Activated T-helper 2 cell treated with anti-CD3 and anti-CD28 coated beads, Interferon-gamma antibody, Interleukin-2, Interleukin-4, amounts not matched to agents 10 μg/mL and 5 μg/mL and 100 μg/mL, durations not matched to agents 14 hours and 24 hours and 36 hours (primary cell): ENCODE measurements around the gene TMEM175. TPM values are rescaled to one million over a fixed set of nuclear protein-coding genes. Genes with fewer than 3 reads are reported as not detected.

Experiments used
- DNase-seq: peaks from one replicate; pipeline ENCODE4 v3.0.0; 2021; ENCODE audit warnings: low spot score
- H3K27ac Mint-ChIP-seq: one replicate; pipeline ENCODE4 v1.8.0; 2021; ENCODE audit warnings: mixed read lengths
- H3K27me3 Mint-ChIP-seq: one replicate; pipeline ENCODE4 v1.8.0; 2021; ENCODE audit warnings: low read depth, mixed read lengths
- H3K36me3 Mint-ChIP-seq: one replicate; pipeline ENCODE4 v1.8.0; 2021; ENCODE audit warnings: low read depth, mixed read lengths
- H3K4me1 Mint-ChIP-seq: one replicate; pipeline ENCODE4 v1.8.0; 2021; ENCODE audit warnings: low read depth, mixed read lengths
- H3K4me3 Mint-ChIP-seq: one replicate; pipeline ENCODE4 v1.8.0; 2021; ENCODE audit warnings: low read depth, mild to moderate bottlenecking, moderate library complexity, mixed read lengths
- H3K9me3 Mint-ChIP-seq: one replicate; pipeline ENCODE4 v1.8.0; 2021; ENCODE audit warnings: mixed read lengths
- intact Hi-C: fragments of 100-400 bp; cut with micrococcal nuclease; formaldehyde crosslinking; loops from one replicate; pipeline ENCODE4 v1.15.1; 2023
- total RNA-seq: library from RNA; stranded (reverse); gene quantifications from 2 replicates; pipeline ENCODE4 v1.2.3, GENCODE V29; 2022

Gene TMEM175
- total RNA-seq, 1 donor from 2014 or later, result 11.8 TPM

- DNase-seq, result no peak
- H3K27me3 Mint-ChIP-seq, result no peaks in the 10 kb centered on the region
- no peak overlapping the region for H3K4me3 Mint-ChIP-seq
- H3K4me1 Mint-ChIP-seq, result no peaks in the 10 kb centered on the region
- peaks cover 2% of the 10 kb centered on the region for H3K9me3 Mint-ChIP-seq
- H3K36me3 Mint-ChIP-seq, result peaks cover 51% of the 10 kb centered on the region
- H3K27ac Mint-ChIP-seq, result no peak overlapping the region
- intact Hi-C loops, result no loop called here
These were observed 39.5 kb upstream of the TMEM175 start for GRCh38 chr4:892780-893179.

- Mint-ChIP-seq H3K9me3 (no peaks in the 10 kb centered on the region), H3K4me1 (no peaks in the 10 kb centered on the region), H3K36me3 (peaks cover 44% of the 10 kb centered on the region), H3K27me3 (no peaks in the 10 kb centered on the region), H3K4me3 (no peak overlapping the region), H3K27ac (no peak overlapping the region)
- intact Hi-C loops, result no loop called here
- DNase-seq, result no peak
These were observed 38.8 kb upstream of the TMEM175 start for GRCh38 chr4:893276-893994.

- H3K9me3 Mint-ChIP-seq, result no peaks in the 10 kb centered on the region
- intact Hi-C loops, result no loop called here
- DNase-seq, result no peak
- peaks cover 39% of the 10 kb centered on the region for H3K36me3 Mint-ChIP-seq
- H3K4me3 Mint-ChIP-seq, result no peak overlapping the region
- no peaks in the 10 kb centered on the region for H3K4me1 Mint-ChIP-seq
- H3K27ac Mint-ChIP-seq, result no peak overlapping the region
- H3K27me3 Mint-ChIP-seq, result no peaks in the 10 kb centered on the region
These were observed 38.1 kb upstream of the TMEM175 start for GRCh38 chr4:893995-894705.

- H3K27me3 Mint-ChIP-seq, result no peaks in the 10 kb centered on the region
- H3K9me3 Mint-ChIP-seq, result no peaks in the 10 kb centered on the region
- intact Hi-C loops, result no loop called here
- DNase-seq, result no peak
- no peak overlapping the region for H3K4me3 Mint-ChIP-seq
- H3K27ac Mint-ChIP-seq, result no peak overlapping the region
- H3K36me3 Mint-ChIP-seq, result peaks cover 36% of the 10 kb centered on the region
- no peaks in the 10 kb centered on the region for H3K4me1 Mint-ChIP-seq
These were observed 36.7 kb upstream of the TMEM175 start for GRCh38 chr4:895596-895995.

- H3K36me3 Mint-ChIP-seq, result peaks cover 33% of the 10 kb centered on the region
- H3K4me1 Mint-ChIP-seq, result no peaks in the 10 kb centered on the region
- DNase-seq, result no peak
- no peaks in the 10 kb centered on the region for H3K9me3 Mint-ChIP-seq
- no peak overlapping the region for H3K4me3 Mint-ChIP-seq
- intact Hi-C loops, result no loop called here
- no peaks in the 10 kb centered on the region for H3K27me3 Mint-ChIP-seq
- no peak overlapping the region for H3K27ac Mint-ChIP-seq
These were observed 36.0 kb upstream of the TMEM175 start for GRCh38 chr4:896216-896615.

GRCh38 chr4:896630-897029, 35.6 kb upstream of the TMEM175 start:
- H3K4me1 Mint-ChIP-seq, result no peaks in the 10 kb centered on the region
- no peak for DNase-seq
- H3K36me3 Mint-ChIP-seq, result peaks cover 29% of the 10 kb centered on the region
- intact Hi-C loops, result no loop called here
- H3K27ac Mint-ChIP-seq, result no peak overlapping the region
- H3K27me3 Mint-ChIP-seq, result no peaks in the 10 kb centered on the region
- H3K4me3 Mint-ChIP-seq, result no peak overlapping the region
- H3K9me3 Mint-ChIP-seq, result no peaks in the 10 kb centered on the region

- no peak for DNase-seq
- Mint-ChIP-seq H3K4me3 (no peak overlapping the region), H3K27me3 (no peaks in the 10 kb centered on the region), H3K4me1 (no peaks in the 10 kb centered on the region), H3K9me3 (no peaks in the 10 kb centered on the region), H3K27ac (no peak overlapping the region), H3K36me3 (peaks cover 32% of the 10 kb centered on the region)
- intact Hi-C loops, result no loop called here
These were observed 34.1 kb upstream of the TMEM175 start for GRCh38 chr4:898123-898522.

- Mint-ChIP-seq H3K9me3 (no peaks in the 10 kb centered on the region), H3K27me3 (no peaks in the 10 kb centered on the region), H3K36me3 (peaks cover 34% of the 10 kb centered on the region), H3K27ac (no peak overlapping the region), H3K4me1 (no peaks in the 10 kb centered on the region), H3K4me3 (no peak overlapping the region)
- intact Hi-C loops, result no loop called here
- DNase-seq, result no peak
These were observed 33.2 kb upstream of the TMEM175 start for GRCh38 chr4:898869-899555.

- no peaks in the 10 kb centered on the region for H3K9me3 Mint-ChIP-seq
- H3K27ac Mint-ChIP-seq, result no peak overlapping the region
- H3K4me1 Mint-ChIP-seq, result no peaks in the 10 kb centered on the region
- H3K4me3 Mint-ChIP-seq, result no peak overlapping the region
- intact Hi-C loops, result no loop called here
- peaks cover 34% of the 10 kb centered on the region for H3K36me3 Mint-ChIP-seq
- DNase-seq, result no peak
- H3K27me3 Mint-ChIP-seq, result no peaks in the 10 kb centered on the region
These were observed 32.7 kb upstream of the TMEM175 start for GRCh38 chr4:899556-899906.

GRCh38 chr4:900073-900472, 32.2 kb upstream of the TMEM175 start:
- no peak for DNase-seq
- H3K27ac Mint-ChIP-seq, result no peak overlapping the region
- no peaks in the 10 kb centered on the region for H3K27me3 Mint-ChIP-seq
- no peaks in the 10 kb centered on the region for H3K9me3 Mint-ChIP-seq
- H3K4me3 Mint-ChIP-seq, result no peak overlapping the region
- intact Hi-C loops, result no loop called here
- H3K4me1 Mint-ChIP-seq, result no peaks in the 10 kb centered on the region
- peaks cover 35% of the 10 kb centered on the region for H3K36me3 Mint-ChIP-seq

- DNase-seq, result no peak
- H3K36me3 Mint-ChIP-seq, result peaks cover 36% of the 10 kb centered on the region
- H3K27ac Mint-ChIP-seq, result no peak overlapping the region
- H3K4me1 Mint-ChIP-seq, result no peaks in the 10 kb centered on the region
- no peaks in the 10 kb centered on the region for H3K27me3 Mint-ChIP-seq
- no peak overlapping the region for H3K4me3 Mint-ChIP-seq
- H3K9me3 Mint-ChIP-seq, result no peaks in the 10 kb centered on the region
- intact Hi-C loops, result no loop called here
These were observed 31.5 kb upstream of the TMEM175 start for GRCh38 chr4:900721-901120.

- no peaks in the 10 kb centered on the region for H3K27me3 Mint-ChIP-seq
- no peak overlapping the region for H3K27ac Mint-ChIP-seq
- intact Hi-C loops, result no loop called here
- H3K9me3 Mint-ChIP-seq, result no peaks in the 10 kb centered on the region
- H3K36me3 Mint-ChIP-seq, result peaks cover 36% of the 10 kb centered on the region
- H3K4me3 Mint-ChIP-seq, result no peak overlapping the region
- H3K4me1 Mint-ChIP-seq, result no peaks in the 10 kb centered on the region
- DNase-seq, result no peak
These were observed 30.9 kb upstream of the TMEM175 start for GRCh38 chr4:901192-901910.
